CD4-positive, alpha-beta T cell (primary cell): ENCODE measurements around the gene BRD1. TPM values are rescaled to one million over a fixed set of nuclear protein-coding genes. Genes with fewer than 3 reads are reported as not detected.

Experiments
- ATAC-seq: fragments of 200-7000 bp; cut with Tn5 transposase; one replicate; pipeline ENCODE4 v1.10.0; 2022; ENCODE audit warnings: mild to moderate bottlenecking; ENCODE audit not compliant: poor library complexity
- CTCF ChIA-PET: fragments of 350-600 bp; sonication (Branson Sonifier 250); formaldehyde crosslinking; loops from one replicate; lab custom pipeline; 2021; ENCODE audit warnings: antibody characterized with exemption, inconsistent platforms; lab: Charles Lee
- POLR2A ChIA-PET: fragments of 350-600 bp; sonication (Branson Sonifier 250); formaldehyde crosslinking; loops from one replicate; lab custom pipeline; 2021; ENCODE audit warnings: antibody characterized with exemption, inconsistent platforms; lab: Charles Lee
- DNase-seq, 14 experiments: peaks; one replicate each; pipeline ENCODE4 v3.0.0-alpha.2; 2013 to 2020; ENCODE audit warnings: mixed read lengths in 2 of 14
- H3K27ac ChIP-seq, 2 donors: one replicate each; pipeline versions ENCODE4 v1.5.1 to v1.7.0; 2013; ENCODE audit warnings: low read length in 2 of 2, low read depth in 1 of 2, mild to moderate bottlenecking in 1 of 2
- H3K27me3 ChIP-seq, 2 experiments: 1 replicate in 1 of 2; 2 replicates in 1 of 2; pipeline versions ENCODE4 v1.6.1 to v1.7.0; 2013; ENCODE audit warnings: low read length in 2 of 2, control low read depth in 1 of 2, mild to moderate bottlenecking in 1 of 2, moderate library complexity in 1 of 2; ENCODE audit not compliant: insufficient read depth in 2 of 2, control insufficient read depth in 1 of 2
- H3K36me3 ChIP-seq: one replicate; pipeline ENCODE4 v1.6.1; 2013; ENCODE audit warnings: low read length, control low read depth; ENCODE audit not compliant: insufficient read depth
- H3K4me1 ChIP-seq: one replicate; pipeline ENCODE4 v1.6.1; 2013; ENCODE audit warnings: low read length, control low read depth; ENCODE audit not compliant: insufficient read depth
- H3K4me3 ChIP-seq: one replicate; pipeline ENCODE4 v1.5.1; 2013; ENCODE audit warnings: mild to moderate bottlenecking, low read length, moderate library complexity
- H3K9me3 ChIP-seq, 2 experiments: 1 replicate in 1 of 2; 2 replicates in 1 of 2; pipeline versions ENCODE4 v1.6.1 to v1.7.0; 2013; ENCODE audit warnings: low read length in 2 of 2, mild to moderate bottlenecking in 2 of 2, control low read depth in 1 of 2, moderate library complexity in 1 of 2; ENCODE audit not compliant: control insufficient read depth in 1 of 2, insufficient read depth in 1 of 2
- H3K27ac Mint-ChIP-seq: one replicate; pipeline ENCODE4 v1.8.0; 2020; ENCODE audit warnings: mixed read lengths
- H3K27me3 Mint-ChIP-seq: one replicate; pipeline ENCODE4 v1.8.0; 2021; ENCODE audit warnings: mixed read lengths
- H3K36me3 Mint-ChIP-seq: one replicate; pipeline ENCODE4 v1.8.0; 2021; ENCODE audit warnings: low read depth, mixed read lengths
- H3K4me1 Mint-ChIP-seq: one replicate; pipeline ENCODE4 v1.8.0; 2021; ENCODE audit warnings: low read depth, mixed read lengths
- H3K4me3 Mint-ChIP-seq: one replicate; pipeline ENCODE4 v1.8.0; 2020; ENCODE audit warnings: mild to moderate bottlenecking, mixed read lengths
- H3K9me3 Mint-ChIP-seq: one replicate; pipeline ENCODE4 v1.8.0; 2020; ENCODE audit warnings: mixed read lengths
- intact Hi-C, 2 experiments: fragments of 100-400 bp; cut with DNase I in 1 of 2; cut with micrococcal nuclease in 1 of 2; formaldehyde crosslinking; loops; one replicate each; pipeline versions ENCODE4 v1.15.1 to v1.9.0; 2023 to 2025; cut with DNase I, micrococcal nuclease
- total RNA-seq, 174 experiments: library from RNA in 2 of 174; stranded (reverse) in 2 of 174; gene quantifications; one replicate each; pipeline ENCODE4 v1.2.3 and lab custom pipeline; 2021 to 2026
- TF ChIP-seq, protein P1 (sequence below): fragments of 200-600 bp; IDR thresholded peaks from one replicate; pipeline ENCODE4 v1.8.0; 2022; ENCODE audit warnings: antibody characterized with exemption, mild to moderate bottlenecking

The BRD1 gene
- total RNA-seq, 2 experiments from 2014 or later, result 129 to 130 TPM

DNA sequence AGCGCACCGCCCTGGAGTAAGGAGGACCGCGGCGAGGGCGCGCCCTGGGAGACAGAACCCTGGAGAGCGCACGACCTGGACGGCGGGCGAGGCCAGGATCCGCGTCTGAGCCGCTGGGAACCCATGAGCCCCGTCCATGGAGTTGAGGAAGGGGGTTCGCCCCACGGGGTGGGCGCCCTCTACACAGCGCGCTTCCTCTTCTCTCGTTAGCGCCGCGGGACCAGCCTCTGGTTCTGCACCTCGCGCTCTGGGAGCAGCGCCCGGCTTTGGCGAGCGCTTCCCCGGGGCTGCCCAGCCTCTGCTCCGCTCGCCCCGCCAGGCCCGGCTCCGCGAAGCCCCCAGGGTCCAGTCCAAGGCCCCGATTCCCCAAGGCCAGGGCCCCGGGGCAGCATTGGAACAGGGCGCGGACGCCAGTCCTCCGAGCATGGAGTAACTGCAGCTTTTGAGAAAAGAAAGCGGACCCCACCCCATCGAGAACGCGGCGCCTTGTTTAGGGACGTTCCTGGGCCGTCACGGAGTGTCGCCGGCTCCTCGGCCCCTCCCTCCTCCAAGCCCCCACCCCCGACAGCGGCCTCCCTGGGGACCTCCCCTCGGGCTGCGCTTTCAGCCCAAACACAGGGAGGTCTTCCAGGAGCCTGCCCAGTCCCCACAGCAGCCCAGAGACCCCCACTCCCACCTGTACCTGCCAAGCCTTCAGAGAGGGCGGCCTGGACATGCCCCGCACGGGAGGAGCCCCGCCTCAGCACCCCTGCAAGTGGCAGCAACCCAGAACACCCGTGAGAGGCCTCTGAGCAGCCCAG is 56.2 kb downstream of the BRD1 start:
- no peaks in the 10 kb centered on the region for H3K27me3 ChIP-seq
- intact Hi-C loops, result no loop called here
- H3K4me3 ChIP-seq, result no peak overlapping the region
- DNase-seq, result no peak
- TF ChIP-seq, protein P1, sequence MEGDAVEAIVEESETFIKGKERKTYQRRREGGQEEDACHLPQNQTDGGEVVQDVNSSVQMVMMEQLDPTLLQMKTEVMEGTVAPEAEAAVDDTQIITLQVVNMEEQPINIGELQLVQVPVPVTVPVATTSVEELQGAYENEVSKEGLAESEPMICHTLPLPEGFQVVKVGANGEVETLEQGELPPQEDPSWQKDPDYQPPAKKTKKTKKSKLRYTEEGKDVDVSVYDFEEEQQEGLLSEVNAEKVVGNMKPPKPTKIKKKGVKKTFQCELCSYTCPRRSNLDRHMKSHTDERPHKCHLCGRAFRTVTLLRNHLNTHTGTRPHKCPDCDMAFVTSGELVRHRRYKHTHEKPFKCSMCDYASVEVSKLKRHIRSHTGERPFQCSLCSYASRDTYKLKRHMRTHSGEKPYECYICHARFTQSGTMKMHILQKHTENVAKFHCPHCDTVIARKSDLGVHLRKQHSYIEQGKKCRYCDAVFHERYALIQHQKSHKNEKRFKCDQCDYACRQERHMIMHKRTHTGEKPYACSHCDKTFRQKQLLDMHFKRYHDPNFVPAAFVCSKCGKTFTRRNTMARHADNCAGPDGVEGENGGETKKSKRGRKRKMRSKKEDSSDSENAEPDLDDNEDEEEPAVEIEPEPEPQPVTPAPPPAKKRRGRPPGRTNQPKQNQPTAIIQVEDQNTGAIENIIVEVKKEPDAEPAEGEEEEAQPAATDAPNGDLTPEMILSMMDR, result no peak
- H3K4me1 ChIP-seq, result peaks cover 18% of the 10 kb centered on the region
- H3K36me3 ChIP-seq, result peaks cover 37% of the 10 kb centered on the region
- Mint-ChIP-seq H3K36me3 (peaks cover 37% of the 10 kb centered on the region), H3K9me3 (peaks cover 3% of the 10 kb centered on the region), H3K4me3 (no peak overlapping the region), H3K4me1 (no peaks in the 10 kb centered on the region), H3K27ac (no peak overlapping the region), H3K27me3 (no peaks in the 10 kb centered on the region)
- ChIA-PET POLR2A (interaction anchor here (1.6 kb wide), 1 partner anchor 154 kb away, joined by 3 read pairs; no protein-coding TSS in a partner anchor), CTCF (interaction anchor here (0.7 kb wide), 1 partner anchor 259 kb away, joined by 3 read pairs; no protein-coding TSS in a partner anchor)
- no peak for ATAC-seq
- H3K27ac ChIP-seq, result no peak overlapping the region
- H3K9me3 ChIP-seq, result peaks cover 8 to 9% of the 10 kb centered on the region in 2 experiments

DNA sequence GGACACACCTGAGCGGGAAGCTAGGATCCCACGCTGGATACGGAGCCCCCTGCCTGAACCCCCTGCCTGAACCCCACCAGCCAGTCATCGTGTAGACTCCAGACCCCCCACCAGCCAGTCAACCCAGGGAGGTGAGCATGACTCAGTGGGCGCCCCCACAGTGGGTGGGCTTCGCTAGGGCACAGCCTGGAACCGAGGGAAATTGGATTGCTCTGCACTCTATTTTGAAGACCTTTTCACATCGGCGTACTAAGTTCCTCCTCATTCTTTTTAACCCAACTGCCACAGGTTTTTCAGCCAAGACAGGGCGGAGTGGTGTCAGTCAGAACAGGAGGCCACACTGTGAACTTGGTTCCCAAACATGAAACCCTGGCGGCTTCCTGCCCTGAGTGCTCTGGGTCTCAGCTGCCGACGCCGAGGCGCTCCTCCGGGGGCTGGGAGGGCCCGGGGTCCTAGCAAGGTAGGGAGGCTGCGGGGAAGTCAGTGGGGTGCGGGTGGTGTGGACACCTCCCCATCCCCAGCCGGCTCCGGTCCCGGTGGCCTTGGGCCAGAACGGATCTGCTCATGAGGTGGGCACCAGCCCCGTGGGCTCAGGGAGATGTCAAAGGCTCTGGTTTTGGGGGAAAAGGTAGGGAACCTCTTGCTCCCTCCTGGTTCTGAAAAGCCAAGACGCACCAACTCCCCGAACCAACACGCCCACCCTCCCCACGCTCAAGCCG is 57.0 kb downstream of the BRD1 start:
- H3K36me3 ChIP-seq, result peaks cover 31% of the 10 kb centered on the region
- no peak overlapping the region for H3K27ac Mint-ChIP-seq
- ATAC-seq (no peak), DNase-seq (no peak)
- H3K27me3 ChIP-seq, result no peaks in the 10 kb centered on the region
- no peaks in the 10 kb centered on the region for H3K27me3 Mint-ChIP-seq
- no peak overlapping the region for H3K4me3 Mint-ChIP-seq
- POLR2A ChIA-PET, result no interaction called here
- TF ChIP-seq, protein P1, result no peak
- peaks cover 3% of the 10 kb centered on the region for H3K9me3 Mint-ChIP-seq
- peaks cover 9 to 16% of the 10 kb centered on the region in 2 experiments for H3K9me3 ChIP-seq
- no peak overlapping the region for H3K4me3 ChIP-seq
- CTCF ChIA-PET, result no interaction called here
- peaks cover 35% of the 10 kb centered on the region for H3K36me3 Mint-ChIP-seq
- intact Hi-C loops, result no loop called here
- no peak overlapping the region for H3K27ac ChIP-seq
- H3K4me1 ChIP-seq, result peaks cover 18% of the 10 kb centered on the region
- H3K4me1 Mint-ChIP-seq, result no peaks in the 10 kb centered on the region

DNA sequence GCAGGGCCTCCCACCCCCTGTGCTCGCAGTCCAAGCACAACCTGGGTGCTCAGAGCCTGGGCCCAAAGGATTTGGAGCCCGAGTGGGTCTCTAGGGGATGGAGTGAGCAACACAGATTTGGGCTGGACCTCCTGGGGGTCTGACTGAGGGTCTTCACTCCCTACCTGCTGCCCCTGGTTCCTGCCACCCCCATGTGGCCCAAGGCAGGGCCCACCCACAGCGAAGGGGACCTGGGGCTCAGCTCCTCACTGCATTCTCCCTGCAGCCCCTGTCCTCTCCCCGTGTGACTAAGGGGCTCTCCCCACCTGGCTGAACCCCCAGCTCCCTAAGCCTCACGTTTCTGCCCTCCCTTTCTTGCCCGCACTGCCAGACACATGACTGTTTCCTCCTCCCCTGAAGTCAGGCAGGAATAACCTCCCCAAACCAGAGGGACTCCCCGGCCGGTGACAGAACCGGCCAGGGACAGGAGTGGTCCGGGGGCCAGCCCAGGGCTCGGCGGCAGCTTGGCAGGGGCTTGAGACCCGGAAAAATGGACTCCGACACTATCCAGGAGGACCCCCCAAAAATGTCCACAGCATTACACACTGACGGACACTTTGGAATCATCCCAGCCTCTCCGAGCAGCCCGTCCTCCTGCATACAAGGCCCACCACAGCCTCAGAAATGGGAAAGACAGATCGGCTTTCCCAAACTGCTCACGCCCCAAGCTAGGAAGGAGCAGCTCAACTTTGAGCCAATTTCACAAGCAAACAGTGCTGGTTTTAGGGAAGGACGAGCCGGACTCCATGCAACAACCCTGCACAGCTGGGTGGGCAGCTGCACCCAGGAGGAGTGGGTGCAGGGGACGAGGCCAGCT is 57.8 kb downstream of the BRD1 start:
- DNase-seq (no peak), ATAC-seq (no peak)
- Mint-ChIP-seq H3K9me3 (peaks cover 3% of the 10 kb centered on the region), H3K27ac (no peak overlapping the region), H3K36me3 (peaks cover 28% of the 10 kb centered on the region), H3K27me3 (no peaks in the 10 kb centered on the region), H3K4me3 (no peak overlapping the region), H3K4me1 (no peaks in the 10 kb centered on the region)
- ChIA-PET CTCF (interaction anchor here (1.4 kb wide), 1 partner anchor 86 kb away, joined by 3 read pairs; no protein-coding TSS in a partner anchor), POLR2A (interaction anchor here (0.7 kb wide), 1 partner anchor 414 kb away, joined by 3 read pairs; no protein-coding TSS in a partner anchor)
- no peak overlapping the region for H3K27ac ChIP-seq
- peaks cover 9 to 21% of the 10 kb centered on the region in 2 experiments for H3K9me3 ChIP-seq
- H3K4me3 ChIP-seq, result no peak overlapping the region
- peaks cover 24% of the 10 kb centered on the region for H3K36me3 ChIP-seq
- peaks cover 18% of the 10 kb centered on the region for H3K4me1 ChIP-seq
- no peaks in the 10 kb centered on the region for H3K27me3 ChIP-seq
- intact Hi-C loops, result loop anchor here in 1 of 2 experiments (5.0 kb wide), 1 partner anchor 147 kb away; the partner anchor contains the start of genes ALG12 and CRELD2
- TF ChIP-seq, protein P1, result no peak
